Activated naive CD4-positive, alpha-beta T cell (primary cell): ENCODE data around the gene PCDHA8.
"Not testable (repeated sequence)": the region's sequence is repeated elsewhere in the genome, so short reads cannot be mapped to it uniquely, and the experiment has no call there.

ENCODE experiments used
- DNase-seq, 4 experiments: peaks; one replicate each; lab custom pipeline; 2025; lab: John Stamatoyannopoulos, UW

Gene PCDHA8, protein sequence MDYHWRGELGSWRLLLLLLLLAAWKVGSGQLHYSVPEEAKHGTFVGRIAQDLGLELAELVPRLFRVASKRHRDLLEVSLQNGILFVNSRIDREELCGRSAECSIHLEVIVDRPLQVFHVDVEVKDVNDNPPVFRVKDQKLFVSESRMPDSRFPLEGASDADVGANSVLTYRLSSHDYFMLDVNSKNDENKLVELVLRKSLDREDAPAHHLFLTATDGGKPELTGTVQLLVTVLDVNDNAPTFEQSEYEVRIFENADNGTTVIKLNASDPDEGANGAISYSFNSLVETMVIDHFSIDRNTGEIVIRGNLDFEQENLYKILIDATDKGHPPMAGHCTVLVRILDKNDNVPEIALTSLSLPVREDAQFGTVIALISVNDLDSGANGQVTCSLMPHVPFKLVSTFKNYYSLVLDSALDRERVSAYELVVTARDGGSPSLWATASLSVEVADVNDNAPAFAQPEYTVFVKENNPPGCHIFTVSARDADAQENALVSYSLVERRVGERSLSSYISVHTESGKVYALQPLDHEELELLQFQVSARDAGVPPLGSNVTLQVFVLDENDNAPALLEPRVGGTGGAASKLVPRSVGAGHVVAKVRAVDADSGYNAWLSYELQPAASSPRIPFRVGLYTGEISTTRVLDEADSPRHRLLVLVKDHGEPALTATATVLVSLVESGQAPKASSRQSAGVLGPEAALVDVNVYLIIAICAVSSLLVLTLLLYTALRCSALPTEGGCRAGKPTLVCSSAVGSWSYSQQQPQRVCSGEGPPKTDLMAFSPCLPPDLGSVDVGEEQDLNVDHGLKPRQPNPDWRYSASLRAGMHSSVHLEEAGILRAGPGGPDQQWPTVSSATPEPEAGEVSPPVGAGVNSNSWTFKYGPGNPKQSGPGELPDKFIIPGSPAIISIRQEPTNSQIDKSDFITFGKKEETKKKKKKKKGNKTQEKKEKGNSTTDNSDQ

DNA sequence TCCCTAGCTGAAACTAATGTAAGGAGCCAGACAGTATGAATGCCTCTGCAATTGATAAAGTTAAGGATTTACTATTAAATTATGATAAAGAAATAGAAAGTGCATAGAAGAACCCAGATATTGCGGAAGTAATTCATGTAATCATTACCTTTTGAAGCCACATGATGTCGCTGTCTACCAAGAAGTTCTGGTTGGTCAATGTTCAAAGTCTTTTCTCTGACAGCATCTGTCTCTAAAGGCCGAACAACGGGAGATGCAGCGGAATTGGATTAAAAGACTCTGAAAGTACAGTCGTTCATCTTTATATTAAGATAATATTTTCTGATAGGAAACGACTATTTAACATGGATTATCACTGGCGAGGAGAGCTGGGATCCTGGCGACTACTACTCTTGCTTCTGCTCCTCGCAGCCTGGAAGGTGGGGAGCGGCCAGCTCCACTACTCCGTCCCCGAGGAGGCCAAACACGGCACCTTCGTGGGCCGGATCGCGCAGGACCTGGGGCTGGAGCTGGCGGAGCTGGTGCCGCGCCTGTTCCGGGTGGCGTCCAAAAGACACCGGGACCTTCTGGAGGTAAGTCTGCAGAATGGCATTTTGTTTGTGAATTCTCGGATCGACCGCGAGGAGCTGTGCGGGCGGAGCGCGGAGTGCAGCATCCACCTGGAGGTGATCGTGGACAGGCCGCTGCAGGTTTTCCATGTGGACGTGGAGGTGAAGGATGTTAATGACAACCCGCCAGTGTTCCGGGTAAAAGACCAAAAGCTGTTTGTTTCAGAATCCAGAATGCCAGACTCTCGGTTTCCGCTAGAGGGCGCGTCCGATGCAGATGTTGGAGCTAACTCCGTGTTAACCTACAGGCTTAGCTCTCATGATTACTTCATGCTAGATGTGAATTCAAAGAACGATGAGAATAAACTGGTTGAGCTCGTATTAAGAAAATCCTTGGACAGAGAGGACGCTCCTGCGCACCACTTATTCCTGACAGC, at the start of gene PCDHA8:
TSS of gene PCDHA8 (plus strand) at position 210 of the 985 bp plus-strand sequence. CDS start at position 345, 135 bp downstream.
- no peak for DNase-seq

DNA sequence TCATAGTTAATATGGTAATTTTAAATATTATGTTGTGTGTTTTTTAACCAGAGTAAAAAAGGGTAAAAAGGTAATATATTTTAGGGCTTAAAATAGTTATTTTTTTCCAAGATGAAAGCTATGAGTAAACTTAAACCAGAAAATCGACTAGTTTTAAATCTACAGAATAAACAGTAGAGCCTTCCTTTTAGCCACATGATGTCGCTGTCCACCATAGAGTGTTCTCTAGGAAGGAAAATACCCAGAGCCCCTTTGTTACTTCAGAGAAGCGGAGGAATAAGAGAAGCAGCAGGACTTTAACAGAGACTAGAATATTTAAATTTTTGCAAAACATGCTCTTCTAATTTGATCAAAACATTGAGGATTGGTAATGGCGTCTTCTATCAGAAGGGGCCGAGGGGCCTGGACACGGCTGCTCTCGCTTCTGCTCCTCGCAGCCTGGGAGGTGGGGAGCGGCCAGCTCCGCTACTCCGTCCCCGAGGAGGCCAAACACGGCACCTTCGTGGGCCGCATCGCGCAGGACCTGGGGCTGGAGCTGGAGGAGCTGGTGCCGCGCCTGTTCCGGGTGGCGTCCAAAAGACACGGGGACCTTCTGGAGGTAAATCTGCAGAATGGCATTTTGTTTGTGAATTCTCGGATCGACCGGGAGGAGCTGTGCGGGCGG, 46.3 kb upstream of the PCDHA8 start, which contains the start of gene PCDHA2:
TSS of gene PCDHA2 (plus strand) at position 258 of the 664 bp plus-strand sequence.
- DNase-seq, result no peak

DNA sequence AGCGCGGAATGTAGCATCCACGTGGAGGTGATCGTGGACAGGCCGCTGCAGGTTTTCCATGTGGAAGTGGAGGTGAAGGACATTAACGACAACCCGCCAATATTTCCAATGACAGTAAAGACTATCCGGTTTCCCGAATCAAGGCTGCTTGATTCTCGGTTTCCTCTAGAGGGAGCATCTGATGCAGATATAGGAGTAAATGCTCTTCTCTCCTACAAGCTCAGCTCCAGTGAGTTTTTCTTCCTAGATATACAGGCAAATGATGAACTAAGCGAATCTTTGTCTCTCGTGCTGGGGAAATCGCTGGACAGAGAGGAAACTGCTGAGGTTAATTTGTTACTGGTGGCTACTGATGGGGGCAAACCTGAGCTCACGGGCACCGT, 45.7 kb upstream of the PCDHA8 start:
- DNase-seq, result no peak

DNA sequence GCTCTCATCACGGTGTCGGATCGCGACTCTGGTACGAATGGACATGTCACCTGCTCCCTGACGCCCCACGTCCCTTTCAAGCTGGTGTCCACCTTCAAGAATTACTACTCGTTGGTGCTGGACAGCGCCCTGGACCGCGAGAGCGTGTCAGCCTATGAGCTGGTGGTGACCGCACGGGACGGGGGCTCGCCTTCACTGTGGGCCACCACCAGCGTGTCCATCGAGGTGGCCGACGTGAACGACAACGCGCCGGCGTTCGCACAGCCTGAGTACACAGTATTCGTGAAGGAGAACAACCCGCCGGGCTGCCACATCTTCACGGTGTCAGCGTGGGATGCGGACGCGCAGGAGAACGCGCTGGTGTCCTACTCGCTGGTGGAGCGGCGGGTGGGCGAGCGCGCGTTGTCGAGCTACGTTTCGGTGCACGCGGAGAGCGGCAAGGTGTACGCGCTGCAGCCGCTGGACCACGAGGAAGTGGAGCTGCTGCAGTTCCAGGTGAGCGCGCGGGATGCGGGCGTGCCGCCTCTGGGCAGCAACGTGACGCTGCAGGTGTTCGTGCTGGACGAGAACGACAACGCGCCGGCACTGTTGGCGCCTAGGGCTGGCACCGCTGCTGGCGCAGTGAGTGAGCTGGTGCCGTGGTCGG, 44.8 kb upstream of the PCDHA8 start:
- DNase-seq, result not testable (repeated sequence)

DNA sequence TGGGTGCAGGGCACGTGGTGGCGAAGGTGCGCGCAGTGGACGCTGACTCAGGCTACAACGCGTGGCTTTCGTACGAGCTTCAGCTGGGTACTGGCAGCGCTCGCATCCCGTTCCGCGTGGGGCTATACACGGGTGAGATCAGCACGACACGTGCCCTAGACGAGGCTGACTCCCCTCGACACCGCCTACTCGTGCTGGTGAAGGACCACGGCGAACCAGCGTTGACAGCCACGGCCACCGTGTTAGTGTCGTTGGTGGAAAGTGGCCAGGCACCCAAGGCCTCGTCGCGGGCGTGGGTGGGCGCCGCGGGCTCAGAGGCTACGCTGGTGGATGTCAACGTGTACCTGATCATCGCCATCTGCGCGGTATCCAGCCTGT, 44.3 kb upstream of the PCDHA8 start:
- DNase-seq, result no peak

DNA sequence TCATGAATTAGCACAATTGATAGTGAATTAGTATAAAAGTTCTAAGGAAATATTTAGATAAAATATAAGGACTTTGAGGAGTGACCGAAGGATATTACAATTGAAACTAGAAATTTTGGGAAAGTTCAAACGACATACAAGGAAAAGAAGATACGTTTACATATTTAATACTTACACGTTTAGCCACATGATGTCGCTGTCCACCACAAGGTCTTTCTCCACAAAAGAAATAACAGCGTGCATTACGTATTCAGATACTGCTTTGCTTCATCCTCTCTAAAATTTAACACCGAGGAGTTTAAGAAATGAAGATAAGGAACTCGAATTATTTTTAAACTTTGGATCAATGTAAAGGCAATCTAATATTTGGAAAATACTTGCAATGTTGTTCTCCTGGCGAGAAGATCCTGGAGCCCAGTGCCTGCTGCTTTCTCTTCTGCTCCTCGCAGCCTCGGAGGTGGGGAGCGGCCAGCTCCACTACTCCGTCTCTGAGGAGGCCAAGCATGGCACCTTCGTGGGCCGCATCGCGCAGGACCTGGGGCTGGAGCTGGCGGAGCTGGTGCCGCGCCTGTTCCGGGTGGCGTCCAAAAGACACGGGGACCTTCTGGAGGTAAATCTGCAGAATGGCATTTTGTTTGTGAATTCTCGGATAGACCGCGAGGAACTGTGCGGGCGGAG, 40.0 kb upstream of the PCDHA8 start, which contains the start of gene PCDHA3:
TSS of gene PCDHA3 (plus strand) at position 242 of the 678 bp plus-strand sequence.
- no peak for DNase-seq

DNA sequence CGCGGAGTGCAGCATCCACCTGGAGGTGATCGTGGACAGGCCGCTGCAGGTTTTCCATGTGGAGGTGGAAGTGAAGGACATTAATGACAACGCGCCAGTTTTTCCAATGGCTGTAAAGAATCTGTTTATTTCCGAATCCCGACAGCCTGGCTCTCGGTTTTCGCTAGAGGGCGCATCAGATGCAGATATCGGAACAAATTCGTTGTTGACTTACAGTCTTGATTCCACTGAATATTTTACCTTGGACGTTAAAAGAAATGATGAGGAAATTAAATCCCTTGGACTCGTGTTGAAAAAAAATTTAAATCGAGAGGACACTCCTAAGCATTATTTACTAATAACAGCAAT, 39.5 kb upstream of the PCDHA8 start:
- DNase-seq, result no peak

DNA sequence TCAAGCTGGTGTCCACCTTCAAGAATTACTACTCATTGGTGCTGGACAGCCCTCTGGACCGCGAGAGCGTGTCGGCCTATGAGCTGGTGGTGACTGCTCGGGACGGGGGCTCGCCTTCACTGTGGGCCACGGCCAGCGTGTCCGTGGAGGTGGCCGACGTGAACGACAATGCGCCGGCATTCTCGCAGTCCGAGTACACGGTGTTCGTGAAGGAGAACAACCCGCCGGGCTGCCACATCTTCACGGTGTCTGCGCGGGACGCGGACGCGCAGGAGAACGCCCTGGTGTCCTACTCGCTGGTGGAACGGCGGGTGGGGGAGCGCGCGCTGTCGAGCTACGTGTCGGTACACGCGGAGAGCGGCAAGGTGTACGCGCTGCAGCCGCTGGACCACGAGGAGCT, 38.6 kb upstream of the PCDHA8 start:
- DNase-seq, result not testable (repeated sequence)

DNA sequence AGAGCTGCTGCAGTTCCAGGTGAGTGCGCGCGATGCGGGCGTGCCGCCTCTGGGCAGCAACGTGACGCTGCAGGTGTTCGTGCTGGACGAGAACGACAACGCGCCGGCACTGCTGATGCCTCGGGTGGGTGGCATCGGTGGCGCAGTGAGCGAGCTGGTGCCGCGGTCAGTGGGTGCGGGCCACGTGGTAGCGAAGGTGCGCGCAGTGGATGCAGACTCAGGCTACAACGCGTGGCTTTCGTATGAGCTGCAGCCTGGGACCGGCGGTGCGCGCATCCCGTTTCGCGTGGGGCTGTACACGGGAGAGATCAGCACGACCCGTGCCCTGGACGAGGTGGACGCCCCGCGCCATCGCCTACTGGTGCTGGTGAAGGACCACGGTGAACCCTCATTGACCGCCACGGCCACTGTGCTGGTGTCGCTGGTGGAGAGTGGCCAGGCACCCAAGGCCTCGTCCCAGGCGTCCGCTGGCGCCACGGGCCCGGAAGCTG, 38.2 kb upstream of the PCDHA8 start:
- no peak for DNase-seq

DNA sequence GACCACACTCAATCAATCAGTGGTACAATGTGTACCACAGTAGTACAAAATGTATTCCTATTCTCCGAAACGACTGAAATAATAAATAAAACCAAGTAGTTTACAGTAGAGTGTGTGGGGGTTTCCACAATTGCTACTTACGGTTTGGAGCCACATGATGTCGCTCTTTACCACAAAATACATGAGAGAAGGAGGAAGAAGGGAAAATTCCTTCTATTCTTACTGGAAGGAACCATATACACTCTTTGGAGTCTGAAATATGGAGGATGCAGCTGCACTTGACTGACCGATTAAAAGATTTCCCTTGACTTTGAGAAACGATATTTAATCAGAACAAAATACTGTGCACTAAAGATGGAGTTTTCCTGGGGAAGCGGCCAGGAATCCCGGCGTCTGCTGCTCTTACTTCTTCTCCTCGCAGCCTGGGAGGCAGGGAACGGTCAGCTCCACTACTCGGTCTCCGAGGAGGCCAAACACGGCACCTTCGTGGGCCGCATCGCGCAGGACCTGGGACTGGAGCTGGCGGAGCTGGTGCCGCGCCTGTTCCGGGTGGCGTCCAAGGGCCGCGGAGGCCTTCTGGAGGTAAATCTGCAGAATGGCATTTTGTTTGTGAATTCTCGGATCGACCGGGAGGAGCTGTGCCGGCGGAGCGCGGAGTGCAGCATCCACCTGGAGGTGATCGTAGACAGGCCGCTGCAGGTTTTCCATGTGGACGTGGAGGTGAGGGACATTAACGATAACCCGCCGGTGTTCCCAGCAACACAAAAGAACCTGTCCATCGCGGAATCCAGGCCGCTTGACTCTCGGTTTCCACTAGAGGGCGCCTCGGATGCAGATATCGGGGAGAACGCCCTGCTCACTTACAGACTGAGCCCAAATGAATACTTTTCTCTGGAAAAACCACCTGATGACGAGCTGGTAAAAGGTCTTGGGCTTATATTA, 33.9 kb upstream of the PCDHA8 start, which contains the start of gene PCDHA4:
TSS of gene PCDHA4 (plus strand) at position 235 of the 942 bp plus-strand sequence.
- no peak for DNase-seq

DNA sequence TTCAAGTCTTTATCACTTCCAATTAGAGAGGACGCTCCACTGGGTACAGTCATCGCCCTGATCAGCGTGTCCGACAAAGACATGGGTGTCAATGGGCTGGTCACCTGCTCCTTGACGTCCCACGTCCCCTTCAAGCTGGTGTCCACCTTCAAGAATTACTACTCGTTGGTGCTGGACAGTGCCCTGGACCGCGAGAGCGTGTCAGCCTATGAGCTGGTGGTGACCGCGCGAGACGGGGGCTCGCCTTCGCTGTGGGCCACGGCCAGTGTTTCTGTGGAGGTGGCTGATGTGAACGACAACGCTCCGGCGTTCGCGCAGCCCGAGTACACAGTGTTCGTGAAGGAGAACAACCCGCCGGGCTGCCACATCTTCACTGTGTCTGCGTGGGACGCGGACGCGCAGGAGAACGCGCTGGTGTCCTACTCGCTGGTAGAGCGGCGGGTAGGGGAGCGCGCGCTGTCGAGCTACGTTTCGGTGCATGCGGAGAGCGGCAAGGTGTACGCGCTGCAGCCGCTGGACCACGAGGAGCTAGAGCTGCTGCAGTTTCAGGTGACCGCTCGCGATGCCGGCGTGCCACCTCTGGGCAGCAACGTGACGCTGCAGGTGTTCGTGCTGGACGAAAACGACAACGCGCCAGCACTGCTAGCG, 32.6 kb upstream of the PCDHA8 start:
- DNase-seq, result not testable (repeated sequence)

DNA sequence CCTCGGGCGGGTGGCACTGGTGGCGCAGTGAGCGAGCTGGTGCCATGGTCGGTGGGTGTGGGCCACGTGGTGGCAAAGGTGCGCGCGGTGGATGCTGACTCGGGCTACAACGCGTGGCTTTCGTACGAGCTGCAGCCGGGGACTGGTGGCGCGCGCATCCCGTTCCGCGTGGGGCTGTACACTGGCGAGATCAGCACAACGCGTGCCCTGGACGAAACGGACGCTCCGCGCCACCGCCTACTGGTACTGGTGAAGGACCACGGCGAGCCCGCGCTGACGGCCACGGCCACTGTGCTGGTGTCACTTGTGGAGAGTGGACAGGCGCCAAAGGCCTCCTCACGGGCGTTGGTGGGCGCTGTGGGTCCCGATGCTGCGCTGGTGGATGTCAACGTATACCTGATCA, 32.1 kb upstream of the PCDHA8 start:
- no peak for DNase-seq

DNA sequence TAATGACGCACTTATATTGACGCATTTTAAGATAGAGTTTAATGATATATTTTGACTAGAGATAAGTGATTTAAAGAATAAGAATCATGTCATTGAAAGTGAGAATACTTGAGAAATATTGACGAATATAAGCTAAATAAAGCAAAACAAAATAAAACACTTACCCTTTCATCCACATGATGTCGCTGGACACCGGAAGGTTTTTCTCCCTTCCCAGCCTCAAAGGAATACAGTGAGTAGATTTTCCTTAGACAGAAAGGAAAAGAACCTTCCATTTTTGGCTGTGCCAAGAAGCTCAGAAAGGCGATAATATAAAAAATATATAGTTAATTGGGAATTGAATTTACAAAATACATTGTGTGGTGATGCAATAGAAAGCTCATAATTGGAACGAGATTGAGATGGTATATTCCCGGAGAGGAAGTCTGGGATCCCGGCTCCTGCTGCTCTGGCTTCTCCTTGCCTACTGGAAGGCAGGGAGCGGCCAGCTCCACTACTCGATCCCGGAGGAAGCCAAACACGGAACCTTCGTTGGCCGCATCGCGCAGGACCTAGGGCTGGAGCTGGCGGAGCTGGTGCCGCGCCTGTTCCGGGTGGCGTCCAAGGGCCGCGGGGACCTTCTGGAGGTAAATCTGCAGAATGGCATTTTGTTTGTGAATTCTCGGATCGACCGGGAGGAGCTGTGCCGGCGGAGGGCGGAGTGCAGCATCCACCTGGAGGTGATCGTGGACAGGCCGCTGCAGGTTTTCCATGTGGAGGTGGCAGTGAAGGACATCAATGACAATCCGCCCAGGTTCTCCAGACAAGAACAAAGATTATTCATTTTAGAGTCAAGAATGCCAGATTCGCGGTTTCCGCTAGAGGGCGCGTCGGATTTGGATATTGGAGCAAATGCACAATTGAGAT, 19.4 kb upstream of the PCDHA8 start, which contains the start of gene PCDHA5:
TSS of gene PCDHA5 (plus strand) at position 239 of the 906 bp plus-strand sequence.
- DNase-seq, result no peak

DNA sequence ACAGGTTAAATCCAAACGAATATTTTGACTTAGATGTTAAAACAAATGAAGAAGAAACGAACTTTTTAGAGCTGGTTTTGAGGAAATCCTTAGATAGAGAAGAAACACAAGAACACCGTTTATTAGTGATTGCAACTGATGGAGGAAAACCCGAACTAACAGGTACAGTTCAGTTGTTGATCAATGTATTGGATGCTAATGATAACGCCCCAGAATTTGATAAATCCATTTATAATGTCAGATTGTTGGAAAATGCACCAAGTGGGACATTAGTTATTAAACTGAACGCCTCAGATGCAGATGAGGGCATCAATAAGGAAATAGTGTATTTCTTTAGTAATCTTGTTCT, 18.7 kb upstream of the PCDHA8 start:
- no peak for DNase-seq

DNA sequence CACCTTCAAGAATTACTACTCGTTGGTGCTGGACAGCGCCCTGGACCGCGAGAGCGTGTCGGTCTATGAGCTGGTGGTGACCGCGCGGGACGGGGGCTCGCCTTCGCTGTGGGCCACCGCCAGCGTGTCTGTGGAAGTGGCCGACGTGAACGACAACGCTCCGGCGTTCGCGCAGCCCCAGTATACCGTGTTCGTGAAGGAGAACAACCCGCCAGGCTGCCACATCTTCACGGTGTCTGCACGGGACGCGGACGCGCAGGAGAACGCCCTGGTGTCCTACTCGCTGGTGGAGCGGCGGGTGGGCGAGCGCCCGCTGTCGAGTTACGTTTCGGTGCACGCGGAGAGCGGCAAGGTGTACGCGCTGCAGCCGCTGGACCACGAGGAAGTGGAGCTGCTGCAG, 18.0 kb upstream of the PCDHA8 start:
- not testable (repeated sequence) for DNase-seq

DNA sequence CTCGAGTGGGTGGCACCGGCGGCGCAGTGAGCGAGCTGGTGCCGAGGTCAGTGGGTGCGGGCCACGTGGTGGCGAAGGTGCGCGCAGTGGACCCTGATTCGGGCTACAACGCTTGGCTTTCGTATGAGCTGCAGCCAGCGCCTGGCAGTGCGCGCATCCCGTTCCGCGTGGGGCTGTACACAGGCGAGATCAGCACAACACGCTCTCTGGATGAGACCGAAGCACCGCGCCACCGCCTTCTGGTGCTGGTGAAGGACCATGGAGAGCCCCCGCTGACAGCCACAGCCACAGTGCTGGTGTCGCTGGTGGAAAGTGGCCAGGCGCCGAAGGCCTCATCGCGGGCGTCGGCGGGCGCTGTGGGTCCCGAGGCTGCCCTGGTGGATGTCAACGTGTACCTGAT, 17.5 kb upstream of the PCDHA8 start:
- no peak for DNase-seq
